Stimulated activated CD4-positive, alpha-beta T cell treated with anti-CD3 and anti-CD28 coated beads, Interleukin-1b, Interleukin-23, amount 100 ng/mL, for 1 hour (primary cell): ENCODE results near the gene TRPM3.

Experiments
- DNase-seq, 2 donors: peaks; one replicate each; pipeline ENCODE4 v3.0.0-alpha.2; 2020; ENCODE audit warnings: low read depth in 2 of 2

TRPM3 gene

GRCh38 chr9:71097671-71098070, 23.8 kb downstream of the TRPM3 start:
- DNase-seq = no peak

DNA sequence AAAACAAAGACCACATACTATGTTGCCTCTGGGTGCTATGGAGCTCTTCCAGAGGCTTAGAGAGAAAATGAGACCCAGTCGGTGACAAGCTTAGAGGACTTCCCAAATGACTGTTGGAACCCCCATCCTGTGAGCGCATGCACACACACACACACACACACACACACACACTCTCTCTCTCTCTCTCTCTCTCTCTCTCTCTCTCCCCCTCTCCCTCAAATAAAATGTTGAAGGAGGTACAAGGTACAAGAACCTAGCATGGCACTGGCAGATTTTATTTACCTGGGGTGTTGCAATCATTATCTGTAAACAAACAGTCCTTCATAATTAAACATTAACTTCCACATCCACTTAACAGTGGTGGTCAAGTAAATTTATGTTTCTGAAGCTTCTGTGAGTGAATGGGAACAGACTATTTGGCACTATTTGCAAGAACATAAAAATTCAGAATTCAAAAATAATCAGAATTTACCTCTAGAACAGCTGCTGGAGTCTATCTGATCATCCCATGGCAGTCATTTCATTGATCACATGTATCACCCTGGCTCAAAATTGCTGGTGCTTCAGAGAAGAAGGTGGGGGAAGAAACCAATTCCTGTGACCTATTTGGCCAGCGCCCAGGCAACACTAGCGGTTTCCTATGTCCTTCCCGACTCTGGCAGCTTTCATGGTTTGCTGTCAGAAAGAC, 24.9 kb downstream of the TRPM3 start:
- no peak for DNase-seq

GRCh38 chr9:71094708-71095251, 26.6 kb downstream of the TRPM3 start:
- DNase-seq = no peak

GRCh38 chr9:71090896-71091295, 30.5 kb downstream of the TRPM3 start:
- no peak for DNase-seq

DNA sequence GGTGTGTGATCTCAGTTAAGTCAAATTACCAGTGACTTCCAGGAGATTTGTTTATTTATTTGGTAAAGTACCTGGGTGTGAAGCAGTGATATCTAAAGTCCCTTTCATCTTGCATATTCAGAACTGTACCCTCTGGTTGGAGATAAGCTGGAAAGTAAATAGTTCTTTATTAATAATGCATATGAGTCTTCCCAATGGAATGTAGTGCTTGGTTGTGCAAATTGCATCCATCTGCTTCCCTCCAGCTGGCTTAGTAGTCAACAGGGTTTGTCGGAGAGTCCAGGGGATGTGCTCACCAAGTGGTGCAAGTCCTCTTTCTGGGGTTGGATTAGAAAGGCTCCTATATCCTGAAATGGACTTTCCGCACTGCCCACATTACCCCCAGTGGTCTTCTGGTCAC, 42.0 kb downstream of the TRPM3 start:
- DNase-seq = no peak

GRCh38 chr9:71076096-71076495, 45.3 kb downstream of the TRPM3 start:
- no peak for DNase-seq

DNA sequence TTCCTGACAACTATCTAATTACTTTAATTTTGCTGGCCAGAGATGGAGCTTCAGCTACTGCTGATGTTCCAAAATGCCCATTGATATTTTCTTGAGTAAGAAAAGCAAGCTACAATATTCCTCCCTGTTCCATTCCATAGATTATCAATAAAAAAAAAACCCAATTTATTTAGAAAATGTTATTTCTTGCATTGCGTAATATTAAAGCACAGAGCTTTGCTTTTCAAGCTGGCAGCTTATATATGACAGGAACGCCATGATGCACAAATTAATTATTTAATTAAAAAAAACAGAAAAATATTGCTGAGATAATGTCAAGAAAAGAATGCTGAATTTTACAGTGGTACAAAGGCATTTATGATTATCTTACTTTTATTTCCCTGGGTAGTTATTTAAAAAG, 47.9 kb downstream of the TRPM3 start:
- no peak for DNase-seq

- no peak for DNase-seq
These were observed 48.8 kb downstream of the TRPM3 start for GRCh38 chr9:71072587-71072986.

- no peak for DNase-seq
These were observed 49.8 kb downstream of the TRPM3 start for GRCh38 chr9:71071633-71072032.

DNA sequence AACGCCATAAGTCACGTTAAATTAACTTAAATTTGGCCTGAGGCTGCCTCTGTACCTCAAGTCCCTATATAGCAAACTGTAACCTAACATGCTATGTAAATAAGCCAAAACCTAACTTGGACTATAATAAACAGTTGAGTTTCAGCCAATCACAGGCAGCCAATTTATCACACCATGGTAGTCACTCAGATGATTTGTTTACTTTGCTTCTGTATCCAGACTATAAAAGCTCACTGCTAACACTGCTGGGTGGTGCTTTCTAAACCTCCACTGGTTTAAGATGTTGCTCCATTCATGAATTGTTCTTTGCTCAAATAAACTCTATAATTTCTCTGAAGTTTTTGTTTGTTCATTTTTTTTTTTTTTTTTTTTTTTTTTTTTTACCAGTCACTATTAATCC, 62.8 kb downstream of the TRPM3 start:
- no peak for DNase-seq

DNA sequence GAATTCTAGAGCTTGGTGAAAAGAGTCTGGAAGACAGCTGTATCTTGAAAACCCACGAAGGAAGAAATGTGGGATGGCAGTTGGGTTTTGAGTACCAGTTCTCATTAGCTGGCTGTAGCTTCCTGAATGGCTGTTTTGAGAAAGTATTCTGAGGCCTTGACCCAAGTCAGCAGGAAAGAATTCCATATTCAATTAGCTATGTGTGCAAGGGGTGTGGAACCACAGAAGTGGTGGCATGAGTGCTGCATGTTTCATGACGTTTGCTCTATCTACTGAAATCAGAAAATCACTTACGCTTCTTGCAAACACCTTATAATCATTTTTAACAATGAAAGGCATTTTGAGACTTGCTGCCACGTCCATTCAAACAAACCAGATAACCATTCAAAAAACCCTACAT, 69.1 kb downstream of the TRPM3 start:
- DNase-seq = no peak

- DNase-seq = no peak
These were observed 73.1 kb downstream of the TRPM3 start for GRCh38 chr9:71048280-71048679.

- DNase-seq = no peak
These were observed 78.9 kb downstream of the TRPM3 start for GRCh38 chr9:71042448-71042990.

GRCh38 chr9:71037521-71037920, 83.9 kb downstream of the TRPM3 start:
- no peak for DNase-seq

- no peak for DNase-seq
These were observed 84.9 kb downstream of the TRPM3 start for GRCh38 chr9:71036501-71036900.

DNA sequence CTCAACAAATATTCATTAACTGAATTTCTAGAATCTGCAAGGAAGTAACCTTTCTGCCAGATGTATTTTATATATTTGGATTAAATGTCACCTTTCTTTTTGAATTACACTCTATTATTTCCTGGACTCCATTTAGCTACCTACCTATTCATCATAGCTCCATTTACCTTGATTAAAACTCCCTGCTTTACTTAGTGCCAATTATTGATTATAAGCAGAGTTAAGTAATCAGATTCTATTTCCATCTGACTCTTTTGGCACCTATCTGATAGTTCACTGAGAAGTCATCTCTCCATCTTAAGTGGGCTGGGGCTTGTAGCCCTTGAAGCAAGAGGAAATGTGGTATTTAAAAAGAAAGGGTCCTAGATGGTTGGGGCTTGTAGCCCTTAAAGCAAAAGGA, 88.6 kb downstream of the TRPM3 start:
- no peak for DNase-seq

- no peak for DNase-seq
These were observed 95.7 kb downstream of the TRPM3 start for GRCh38 chr9:71025728-71026127.

DNA sequence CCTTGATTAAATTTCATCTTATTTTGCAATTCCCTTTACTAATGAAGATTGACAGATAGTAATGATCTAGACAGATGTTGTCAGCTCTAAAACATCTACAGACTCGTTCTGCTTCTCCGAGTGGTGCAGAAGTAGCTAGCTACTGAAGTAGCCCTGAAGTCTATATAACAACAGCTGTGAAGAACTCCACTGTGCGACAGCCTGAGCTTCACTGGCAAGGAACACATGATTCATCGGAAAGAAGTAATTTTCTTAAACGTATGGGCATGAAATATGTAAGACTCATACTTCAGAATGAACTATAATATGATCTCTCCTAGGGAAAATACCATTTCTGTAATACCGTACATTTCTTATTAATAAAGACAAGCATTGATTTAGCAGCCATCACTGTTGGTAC, 96.2 kb downstream of the TRPM3 start:
- no peak for DNase-seq

DNA sequence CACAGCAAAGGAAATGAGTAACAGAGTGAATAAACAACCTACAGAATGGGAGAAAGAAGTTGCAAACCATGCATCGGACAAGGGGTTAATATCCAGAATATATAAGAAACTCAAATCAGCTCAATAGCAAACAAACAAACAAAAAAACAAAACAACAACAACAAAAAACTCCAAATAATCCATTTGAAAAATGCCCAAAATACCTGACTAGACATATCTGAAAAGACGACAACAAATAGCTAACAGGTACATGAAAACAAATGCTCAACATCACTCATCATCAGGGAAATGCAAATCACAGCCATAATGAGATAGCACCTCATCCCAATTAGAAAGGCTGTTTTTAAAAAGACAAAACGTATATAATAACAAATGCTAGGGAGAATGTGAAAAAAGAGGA, 111.2 kb downstream of the TRPM3 start:
- DNase-seq = no peak

GRCh38 chr9:71005456-71005855, 116.0 kb downstream of the TRPM3 start:
- no peak for DNase-seq

- no peak for DNase-seq
These were observed 117.2 kb downstream of the TRPM3 start for GRCh38 chr9:71004196-71004595.

DNA sequence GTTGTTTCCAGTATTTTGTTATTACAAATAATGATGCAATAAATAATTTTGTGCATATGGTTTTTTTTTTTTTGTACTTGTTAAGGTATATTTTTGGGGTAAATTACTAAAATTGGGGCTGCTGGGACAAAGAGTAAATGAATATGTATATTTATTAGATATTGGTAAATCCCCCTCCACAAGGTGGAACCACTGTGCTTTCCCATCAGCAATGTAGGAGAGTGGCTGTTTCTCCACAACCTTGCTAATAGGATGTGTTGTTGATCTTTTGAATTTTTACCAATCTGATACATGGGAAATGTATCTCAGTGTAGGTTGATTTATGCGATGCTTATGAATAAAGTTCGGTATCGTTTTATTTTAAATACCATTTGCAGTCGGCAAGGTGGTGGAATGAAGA, 118.1 kb downstream of the TRPM3 start:
- no peak for DNase-seq

- DNase-seq = no peak
These were observed 119.5 kb downstream of the TRPM3 start for GRCh38 chr9:71001780-71002386.
